ENCODE measurements around the gene PTPRE. TPM values are rescaled to one million over a fixed set of nuclear protein-coding genes. Genes with fewer than 3 reads are reported as not detected.

The PTPRE gene
- total and polyA plus RNA-seq, 4 experiments from 2014 or later, result 6.5 to 27.6 (median 18.9) TPM

GRCh38 chr10:128067691-128068397, 160.9 kb downstream of the PTPRE start:
- Histone ChIP-seq H3K4me1 (ENCODE audit: insufficient read depth, low read length) (peaks cover 45% of the 10 kb centered on the region), H3K4me3 (ENCODE audit: low read length in 2 of 2) (no peak overlapping the region), H3K27me3 (ENCODE audit: insufficient read depth, low read length) (no peaks in the 10 kb centered on the region), H3K36me3 (ENCODE audit: insufficient read depth, low read length) (peaks cover 60% of the 10 kb centered on the region), H3K9me3 (ENCODE audit: control insufficient read depth in 1 of 2, low read length in 2 of 2) (no peaks in the 10 kb centered on the region), H3K27ac (ENCODE audit: low read depth, low read length) (no peak overlapping the region)
- DNase-seq, result no peak
- H3K4me3 Mint-ChIP-seq, result peak overlapping the region in 1 of 8 donors; percentile 61
- no peaks in the 10 kb centered on the region for H3K27me3 Mint-ChIP-seq
- ChIA-PET POLR2A (ENCODE audit: partially characterized antibody) (interaction anchor here (7.0 kb wide), 1 partner anchor 20 kb away, joined by 169 read pairs; no protein-coding TSS in a partner anchor), CTCF (ENCODE audit: partially characterized antibody) (interaction anchor here (3.0 to 19.7 kb wide), 3 partner anchors 16 to 34 kb away, joined by 22 to 509 read pairs (median 93); no protein-coding TSS in a partner anchor)
- H3K9me3 Mint-ChIP-seq, result no peaks in the 10 kb centered on the region
- H3K27ac Mint-ChIP-seq, result peak overlapping the region in 2 of 7 donors; percentile 39 to 45
- peaks cover 48 to 60% (median 54%) of the 10 kb centered on the region in 4 donors for H3K4me1 Mint-ChIP-seq
- intact Hi-C loops (cut with micrococcal nuclease), result no loop called here
- H3K36me3 Mint-ChIP-seq, result peaks cover 47 to 70% of the 10 kb centered on the region in 2 donors

GRCh38 chr10:128068398-128069285, 161.7 kb downstream of the PTPRE start:
- no peak overlapping the region for H3K4me3 ChIP-seq (ENCODE audit: low read length in 2 of 2)
- DNase-seq, result no peak
- intact Hi-C loops (cut with micrococcal nuclease), result loop anchor here (1.0 kb wide), 4 partner anchors 21 to 161 kb away; partner anchors contain the start of gene PTPRE
- CTCF ChIA-PET (ENCODE audit: partially characterized antibody), result interaction anchor here (0.8 to 19.7 kb wide), 31 partner anchors 10 to 353 kb away, joined by 3 to 509 read pairs (median 6); partner anchors contain the start of gene PTPRE
- no peaks in the 10 kb centered on the region for H3K27me3 ChIP-seq (ENCODE audit: insufficient read depth, low read length)
- no peak overlapping the region for H3K27ac ChIP-seq (ENCODE audit: low read depth, low read length)
- Mint-ChIP-seq H3K27me3 (no peaks in the 10 kb centered on the region), H3K27ac (peak overlapping the region in 3 of 7 donors; percentile 55 to 82 (median 77)), H3K4me3 (no peak overlapping the region), H3K9me3 (no peaks in the 10 kb centered on the region), H3K4me1 (peaks cover 44 to 57% (median 51%) of the 10 kb centered on the region in 4 donors), H3K36me3 (peaks cover 55 to 73% of the 10 kb centered on the region in 2 donors)
- H3K36me3 ChIP-seq (ENCODE audit: insufficient read depth, low read length), result peaks cover 66% of the 10 kb centered on the region
- POLR2A ChIA-PET (ENCODE audit: partially characterized antibody), result interaction anchor here (0.6 to 3.8 kb wide), 5 partner anchors 21 to 162 kb away, joined by 3 to 34 read pairs (median 4); partner anchors contain the start of gene PTPRE
- peaks cover 38% of the 10 kb centered on the region for H3K4me1 ChIP-seq (ENCODE audit: insufficient read depth, low read length)
- H3K9me3 ChIP-seq (ENCODE audit: control insufficient read depth in 1 of 2, low read length in 2 of 2), result no peaks in the 10 kb centered on the region

GRCh38 chr10:128069351-128070051, 162.6 kb downstream of the PTPRE start:
- Histone ChIP-seq H3K27me3 (ENCODE audit: insufficient read depth, low read length) (no peaks in the 10 kb centered on the region), H3K36me3 (ENCODE audit: insufficient read depth, low read length) (peaks cover 73% of the 10 kb centered on the region), H3K4me3 (ENCODE audit: low read length in 2 of 2) (no peak overlapping the region), H3K4me1 (ENCODE audit: insufficient read depth, low read length) (peaks cover 29% of the 10 kb centered on the region), H3K27ac (ENCODE audit: low read depth, low read length) (no peak overlapping the region), H3K9me3 (ENCODE audit: control insufficient read depth in 1 of 2, low read length in 2 of 2) (no peaks in the 10 kb centered on the region)
- H3K4me1 Mint-ChIP-seq, result peaks cover 39 to 54% (median 47%) of the 10 kb centered on the region in 4 donors
- POLR2A ChIA-PET (ENCODE audit: partially characterized antibody), result interaction anchor here (0.6 to 3.8 kb wide), 5 partner anchors 22 to 162 kb away, joined by 3 to 34 read pairs (median 4); partner anchors contain the start of gene PTPRE
- DNase-seq, result peak; percentile 74 to 80 (median 78)
- H3K9me3 Mint-ChIP-seq, result no peaks in the 10 kb centered on the region
- H3K36me3 Mint-ChIP-seq, result peaks cover 61 to 80% of the 10 kb centered on the region in 2 donors
- intact Hi-C loops (cut with micrococcal nuclease), result loop anchor here (1.0 to 10.0 kb wide), 5 partner anchors 22 to 162 kb away; partner anchors contain the start of genes MKI67 and PTPRE
- no peaks in the 10 kb centered on the region for H3K27me3 Mint-ChIP-seq
- H3K4me3 Mint-ChIP-seq, result peak overlapping the region in 2 of 8 donors; percentile 13 to 61
- peak overlapping the region in 5 of 7 donors; percentile 55 to 82 (median 74) for H3K27ac Mint-ChIP-seq
- CTCF ChIA-PET (ENCODE audit: partially characterized antibody), result interaction anchor here (0.8 to 19.7 kb wide), 31 partner anchors 11 to 354 kb away, joined by 3 to 509 read pairs (median 6); partner anchors contain the start of gene PTPRE

- DNase-seq, result peak in 1 of 5 donors; percentile 32
- ChIA-PET CTCF (ENCODE audit: partially characterized antibody) (interaction anchor here (1.1 to 19.7 kb wide), 17 partner anchors 10 to 172 kb away, joined by 3 to 509 read pairs (median 9); partner anchors contain the start of gene PTPRE), POLR2A (ENCODE audit: partially characterized antibody) (interaction anchor here (1.4 to 3.8 kb wide), 3 partner anchors 22 to 59 kb away, joined by 4 to 34 read pairs (median 23); no protein-coding TSS in a partner anchor)
- no peak overlapping the region for H3K27ac ChIP-seq (ENCODE audit: low read depth, low read length)
- H3K4me1 ChIP-seq (ENCODE audit: insufficient read depth, low read length), result peaks cover 23% of the 10 kb centered on the region
- H3K27me3 Mint-ChIP-seq, result no peaks in the 10 kb centered on the region
- peaks cover 79% of the 10 kb centered on the region for H3K36me3 ChIP-seq (ENCODE audit: insufficient read depth, low read length)
- intact Hi-C loops (cut with micrococcal nuclease), result loop anchor here (10.0 kb wide), 1 partner anchor 55 kb away; the partner anchor contains the start of gene MKI67
- no peaks in the 10 kb centered on the region for H3K9me3 Mint-ChIP-seq
- H3K4me3 ChIP-seq (ENCODE audit: low read length in 2 of 2), result no peak overlapping the region
- H3K9me3 ChIP-seq (ENCODE audit: control insufficient read depth in 1 of 2, low read length in 2 of 2), result no peaks in the 10 kb centered on the region
- no peaks in the 10 kb centered on the region for H3K27me3 ChIP-seq (ENCODE audit: insufficient read depth, low read length)
- peaks cover 33 to 47% (median 40%) of the 10 kb centered on the region in 4 donors for H3K4me1 Mint-ChIP-seq
- H3K4me3 Mint-ChIP-seq, result no peak overlapping the region
- no peak overlapping the region for H3K27ac Mint-ChIP-seq
- H3K36me3 Mint-ChIP-seq, result peaks cover 66 to 81% of the 10 kb centered on the region in 2 donors
These were observed 163.3 kb downstream of the PTPRE start for GRCh38 chr10:128070161-128070560.

GRCh38 chr10:128070721-128071416, 164.0 kb downstream of the PTPRE start:
- Histone ChIP-seq H3K9me3 (ENCODE audit: control insufficient read depth in 1 of 2, low read length in 2 of 2) (no peaks in the 10 kb centered on the region), H3K27ac (ENCODE audit: low read depth, low read length) (no peak overlapping the region), H3K4me1 (ENCODE audit: insufficient read depth, low read length) (peaks cover 16% of the 10 kb centered on the region), H3K36me3 (ENCODE audit: insufficient read depth, low read length) (peaks cover 82% of the 10 kb centered on the region), H3K4me3 (ENCODE audit: low read length in 2 of 2) (no peak overlapping the region), H3K27me3 (ENCODE audit: insufficient read depth, low read length) (no peaks in the 10 kb centered on the region)
- Mint-ChIP-seq H3K4me3 (no peak overlapping the region), H3K4me1 (peaks cover 26 to 40% (median 34%) of the 10 kb centered on the region in 4 donors), H3K27me3 (no peaks in the 10 kb centered on the region), H3K27ac (no peak overlapping the region), H3K36me3 (peaks cover 67 to 82% of the 10 kb centered on the region in 2 donors), H3K9me3 (no peaks in the 10 kb centered on the region)
- intact Hi-C loops (cut with micrococcal nuclease), result loop anchor here (10.0 kb wide), 1 partner anchor 54 kb away; the partner anchor contains the start of gene MKI67
- CTCF ChIA-PET (ENCODE audit: partially characterized antibody), result interaction anchor here (0.6 to 19.7 kb wide), 13 partner anchors 7 to 164 kb away, joined by 3 to 509 read pairs (median 17); partner anchors contain the start of gene PTPRE
- POLR2A ChIA-PET (ENCODE audit: partially characterized antibody), result interaction anchor here (3.0 to 3.8 kb wide), 2 partner anchors 23 to 36 kb away, joined by 23 to 34 read pairs; no protein-coding TSS in a partner anchor
- DNase-seq, result peak in 1 of 5 donors; percentile 38
